ENCODE measurements around the gene DGKH. TPM values are rescaled to one million over a fixed set of nuclear protein-coding genes. Genes with fewer than 3 reads are reported as not detected.

DGKH gene
- total RNA-seq, 2 experiments from 2014 or later, result 6.0 TPM

DNA sequence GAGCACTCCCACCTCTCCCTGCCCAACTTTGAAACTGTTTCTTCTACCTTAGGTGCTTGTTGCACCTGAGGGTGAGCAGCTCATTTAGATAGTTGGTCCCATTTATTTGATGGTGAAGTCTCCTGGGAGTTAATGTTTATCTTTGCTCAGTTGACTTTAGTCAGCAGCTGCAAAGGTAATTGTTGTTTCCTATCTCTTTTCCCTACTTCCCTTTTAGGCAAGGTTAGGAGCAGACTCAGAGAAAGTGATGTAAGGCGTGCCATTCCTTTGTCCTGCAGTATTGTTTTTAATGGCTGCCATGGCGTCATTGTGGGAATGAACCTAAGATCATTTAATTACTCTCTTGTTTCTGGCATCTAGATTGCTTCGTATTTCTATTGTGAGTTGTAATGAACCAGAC is 235.1 kb downstream of the DGKH start:
- H3K27ac ChIP-seq (ENCODE audit: low read depth in 1 of 2, low read length in 2 of 2), result no peak overlapping the region
- CTCF ChIA-PET, result no interaction called here
- POLR2A ChIA-PET, result no interaction called here
- peaks cover 3% of the 10 kb centered on the region for H3K4me1 ChIP-seq (ENCODE audit: insufficient read depth, low read length)
- intact Hi-C loops (cut with DNase I, micrococcal nuclease), result no loop called here
- H3K4me3 ChIP-seq (ENCODE audit: low read length), result no peak overlapping the region
- DNase-seq (no peak), ATAC-seq (ENCODE audit: poor library complexity) (no peak)
- no peaks in the 10 kb centered on the region for H3K27me3 Mint-ChIP-seq
- H3K9me3 ChIP-seq (ENCODE audit: control insufficient read depth in 1 of 2, insufficient read depth in 1 of 2, low read length in 2 of 2), result no peaks in the 10 kb centered on the region
- no peaks in the 10 kb centered on the region for H3K27me3 ChIP-seq (ENCODE audit: control insufficient read depth in 1 of 2, insufficient read depth in 2 of 2, low read length in 2 of 2)
- TF ChIP-seq, protein P1, sequence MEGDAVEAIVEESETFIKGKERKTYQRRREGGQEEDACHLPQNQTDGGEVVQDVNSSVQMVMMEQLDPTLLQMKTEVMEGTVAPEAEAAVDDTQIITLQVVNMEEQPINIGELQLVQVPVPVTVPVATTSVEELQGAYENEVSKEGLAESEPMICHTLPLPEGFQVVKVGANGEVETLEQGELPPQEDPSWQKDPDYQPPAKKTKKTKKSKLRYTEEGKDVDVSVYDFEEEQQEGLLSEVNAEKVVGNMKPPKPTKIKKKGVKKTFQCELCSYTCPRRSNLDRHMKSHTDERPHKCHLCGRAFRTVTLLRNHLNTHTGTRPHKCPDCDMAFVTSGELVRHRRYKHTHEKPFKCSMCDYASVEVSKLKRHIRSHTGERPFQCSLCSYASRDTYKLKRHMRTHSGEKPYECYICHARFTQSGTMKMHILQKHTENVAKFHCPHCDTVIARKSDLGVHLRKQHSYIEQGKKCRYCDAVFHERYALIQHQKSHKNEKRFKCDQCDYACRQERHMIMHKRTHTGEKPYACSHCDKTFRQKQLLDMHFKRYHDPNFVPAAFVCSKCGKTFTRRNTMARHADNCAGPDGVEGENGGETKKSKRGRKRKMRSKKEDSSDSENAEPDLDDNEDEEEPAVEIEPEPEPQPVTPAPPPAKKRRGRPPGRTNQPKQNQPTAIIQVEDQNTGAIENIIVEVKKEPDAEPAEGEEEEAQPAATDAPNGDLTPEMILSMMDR (IDR thresholded peaks at IDR 0.05), result no peak
- H3K9me3 Mint-ChIP-seq, result no peaks in the 10 kb centered on the region
- peaks cover 46% of the 10 kb centered on the region for H3K4me1 Mint-ChIP-seq (ENCODE audit: low read depth)
- peaks cover 27% of the 10 kb centered on the region for H3K36me3 ChIP-seq (ENCODE audit: insufficient read depth, low read length)
- H3K27ac Mint-ChIP-seq, result peak overlapping the region; percentile 23
- no peak overlapping the region for H3K4me3 Mint-ChIP-seq
- peaks cover 42% of the 10 kb centered on the region for H3K36me3 Mint-ChIP-seq (ENCODE audit: low read depth)

DNA sequence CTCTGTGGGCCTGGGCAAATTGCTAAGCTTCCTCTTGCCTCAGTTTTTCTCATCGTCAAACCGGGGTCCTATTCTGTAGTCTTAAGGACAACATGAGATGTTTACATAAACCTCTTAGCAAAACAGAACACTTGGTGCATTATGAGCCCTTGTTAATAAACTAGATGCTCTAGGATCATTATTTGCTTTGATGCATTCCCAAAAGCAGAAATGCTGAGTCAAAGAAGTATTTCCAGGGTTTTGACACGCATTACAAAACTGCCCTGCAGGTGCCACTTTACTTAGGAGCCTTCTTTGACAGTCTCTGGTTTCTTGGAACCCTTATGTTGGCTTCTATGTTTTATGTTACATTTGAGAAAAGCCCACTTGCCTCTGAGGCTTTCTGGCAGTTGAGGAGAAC is 235.6 kb downstream of the DGKH start:
- H3K27me3 ChIP-seq (ENCODE audit: control insufficient read depth in 1 of 2, insufficient read depth in 2 of 2, low read length in 2 of 2), result no peaks in the 10 kb centered on the region
- H3K4me3 ChIP-seq (ENCODE audit: low read length), result no peak overlapping the region
- H3K4me1 ChIP-seq (ENCODE audit: insufficient read depth, low read length), result peaks cover 1% of the 10 kb centered on the region
- no peak overlapping the region for H3K27ac ChIP-seq (ENCODE audit: low read depth in 1 of 2, low read length in 2 of 2)
- intact Hi-C loops (cut with DNase I, micrococcal nuclease), result no loop called here
- H3K36me3 ChIP-seq (ENCODE audit: insufficient read depth, low read length), result peaks cover 32% of the 10 kb centered on the region
- H3K36me3 Mint-ChIP-seq (ENCODE audit: low read depth), result peaks cover 47% of the 10 kb centered on the region
- TF ChIP-seq, protein P1 (IDR thresholded peaks at IDR 0.05), result no peak
- peak overlapping the region; percentile 23 for H3K27ac Mint-ChIP-seq
- POLR2A ChIA-PET, result no interaction called here
- H3K9me3 Mint-ChIP-seq, result no peaks in the 10 kb centered on the region
- H3K9me3 ChIP-seq (ENCODE audit: control insufficient read depth in 1 of 2, insufficient read depth in 1 of 2, low read length in 2 of 2), result no peaks in the 10 kb centered on the region
- ATAC-seq (ENCODE audit: poor library complexity), result no peak
- no peak for DNase-seq
- H3K27me3 Mint-ChIP-seq, result no peaks in the 10 kb centered on the region
- CTCF ChIA-PET, result no interaction called here
- no peak overlapping the region for H3K4me3 Mint-ChIP-seq
- peaks cover 51% of the 10 kb centered on the region for H3K4me1 Mint-ChIP-seq (ENCODE audit: low read depth)

Other genes with a start within 250 kb of the DGKH start
- gene VWA8, start 87.5 kb upstream of the DGKH start, total RNA-seq, result 10 to 100 TPM; 18.7 to 19.0 TPM
- 10 to 100 TPM; 18.0 to 18.4 TPM for gene AKAP11, start 223.5 kb downstream of the DGKH start, total RNA-seq